LoVo (cell line): ENCODE data around the gene TSPAN32.
"Not testable (repeated sequence)": the region's sequence is repeated elsewhere in the genome, so short reads cannot be mapped to it uniquely, and the experiment has no call there.

Experiments used
- DNase-seq: peaks from one replicate; pipeline ENCODE4 v3.0.0-alpha.2; 2016; ENCODE audit warnings: low spot score

TSPAN32 gene

GRCh38 chr11:2316169-2316962 lies 14.6 kb downstream of the TSPAN32 start:
- DNase-seq: no peak

- no peak for DNase-seq
These were observed 15.1 kb downstream of the TSPAN32 start for GRCh38 chr11:2316963-2317244.

- DNase-seq: no peak
These were observed 15.7 kb downstream of the TSPAN32 start for GRCh38 chr11:2317354-2318050.

GRCh38 chr11:2318123-2318522 lies 16.3 kb downstream of the TSPAN32 start:
- DNase-seq: no peak

GRCh38 chr11:2318707-2319106 lies 16.9 kb downstream of the TSPAN32 start:
- DNase-seq: no peak

- DNase-seq: no peak
These were observed 18.1 kb downstream of the TSPAN32 start for GRCh38 chr11:2319791-2320472.

- no peak for DNase-seq
These were observed 18.9 kb downstream of the TSPAN32 start for GRCh38 chr11:2320568-2321310.

GRCh38 chr11:2321311-2321683 lies 19.5 kb downstream of the TSPAN32 start:
- DNase-seq: no peak

- no peak for DNase-seq
These were observed 23.3 kb downstream of the TSPAN32 start for GRCh38 chr11:2325123-2325522.

GRCh38 chr11:2325719-2326118 lies 23.9 kb downstream of the TSPAN32 start:
- DNase-seq: peak; percentile 8

GRCh38 chr11:2327032-2327431 lies 25.2 kb downstream of the TSPAN32 start:
- no peak for DNase-seq

GRCh38 chr11:2328021-2328420 lies 26.2 kb downstream of the TSPAN32 start:
- no peak for DNase-seq

- no peak for DNase-seq
These were observed 27.0 kb downstream of the TSPAN32 start for GRCh38 chr11:2328656-2329354.

- DNase-seq: no peak
These were observed 27.7 kb downstream of the TSPAN32 start for GRCh38 chr11:2329551-2329950.

GRCh38 chr11:2330696-2331095 lies 28.9 kb downstream of the TSPAN32 start:
- DNase-seq: no peak

GRCh38 chr11:2331404-2331803 lies 29.6 kb downstream of the TSPAN32 start:
- DNase-seq: no peak

GRCh38 chr11:2332569-2332968 lies 30.8 kb downstream of the TSPAN32 start:
- DNase-seq: not testable (repeated sequence)

- DNase-seq: not testable (repeated sequence)
These were observed 31.8 kb downstream of the TSPAN32 start for GRCh38 chr11:2333486-2334205.

GRCh38 chr11:2335286-2335685 lies 33.5 kb downstream of the TSPAN32 start:
- not testable (repeated sequence) for DNase-seq

- not testable (repeated sequence) for DNase-seq
These were observed 36.9 kb downstream of the TSPAN32 start for GRCh38 chr11:2338760-2339159.

GRCh38 chr11:2342557-2342956 lies 40.7 kb downstream of the TSPAN32 start:
- no peak for DNase-seq
